ENCODE measurements around the gene NHP2. TPM values are rescaled to one million over a fixed set of nuclear protein-coding genes. Genes with fewer than 3 reads are reported as not detected.

NHP2 gene
- total RNA-seq, 1 donor from 2014 or later = 161 TPM

GRCh38 chr5:178108966-178109365 lies 44.7 kb downstream of the NHP2 start:
- Mint-ChIP-seq H3K27ac (no peak overlapping the region), H3K9me3 (no peaks in the 10 kb centered on the region), H3K27me3 (peaks cover 8% of the 10 kb centered on the region), H3K4me1 (ENCODE audit: unreplicated experiment) (peaks cover 12% of the 10 kb centered on the region), H3K4me3 (no peak overlapping the region), H3K36me3 (no peaks in the 10 kb centered on the region)
- no peak for DNase-seq (ENCODE audit: extremely low spot score, unreplicated experiment)
- TF ChIP-seq CTCF (conservative IDR thresholded peaks at IDR 0.05) = no peak

- Mint-ChIP-seq H3K4me1 (ENCODE audit: unreplicated experiment) (peaks cover 12% of the 10 kb centered on the region), H3K4me3 (peak overlapping the region; percentile 54), H3K27ac (peak overlapping the region; percentile 87), H3K36me3 (no peaks in the 10 kb centered on the region), H3K9me3 (no peaks in the 10 kb centered on the region), H3K27me3 (peaks cover 8% of the 10 kb centered on the region)
- TF ChIP-seq CTCF (conservative IDR thresholded peaks at IDR 0.05) = no peak
- DNase-seq (ENCODE audit: extremely low spot score, unreplicated experiment) = no peak
These were observed 45.2 kb downstream of the NHP2 start for GRCh38 chr5:178108446-178108845.

- no peak for TF ChIP-seq CTCF (conservative IDR thresholded peaks at IDR 0.05)
- H3K27ac Mint-ChIP-seq = peak overlapping the region; percentile 87
- no peak overlapping the region for H3K4me3 Mint-ChIP-seq
- peaks cover 12% of the 10 kb centered on the region for H3K4me1 Mint-ChIP-seq (ENCODE audit: unreplicated experiment)
- H3K36me3 Mint-ChIP-seq = no peaks in the 10 kb centered on the region
- H3K27me3 Mint-ChIP-seq = peaks cover 7% of the 10 kb centered on the region
- DNase-seq (ENCODE audit: extremely low spot score, unreplicated experiment) = no peak
- no peaks in the 10 kb centered on the region for H3K9me3 Mint-ChIP-seq
These were observed 45.9 kb downstream of the NHP2 start for GRCh38 chr5:178107756-178108310.

- Mint-ChIP-seq H3K4me3 (no peak overlapping the region), H3K4me1 (ENCODE audit: unreplicated experiment) (peaks cover 12% of the 10 kb centered on the region), H3K9me3 (no peaks in the 10 kb centered on the region), H3K27ac (no peak overlapping the region), H3K27me3 (no peaks in the 10 kb centered on the region), H3K36me3 (no peaks in the 10 kb centered on the region)
- no peak for TF ChIP-seq CTCF (conservative IDR thresholded peaks at IDR 0.05)
- DNase-seq (ENCODE audit: extremely low spot score, unreplicated experiment) = no peak
These were observed 47.0 kb downstream of the NHP2 start for GRCh38 chr5:178106556-178107239.

GRCh38 chr5:178106086-178106485 lies 47.6 kb downstream of the NHP2 start:
- Mint-ChIP-seq H3K27ac (no peak overlapping the region), H3K27me3 (no peaks in the 10 kb centered on the region), H3K4me3 (no peak overlapping the region), H3K9me3 (no peaks in the 10 kb centered on the region), H3K36me3 (no peaks in the 10 kb centered on the region), H3K4me1 (ENCODE audit: unreplicated experiment) (peaks cover 12% of the 10 kb centered on the region)
- TF ChIP-seq CTCF (conservative IDR thresholded peaks at IDR 0.05) = no peak
- no peak for DNase-seq (ENCODE audit: extremely low spot score, unreplicated experiment)

All from type B pancreatic cell (in vitro differentiated cells).